Stimulated activated CD8-positive, alpha-beta memory T cell treated with anti-CD3 and anti-CD28 coated beads, Interleukin-4, amount 100 ng/mL, for 1 hour (primary cell): ENCODE results near the gene CCDC174.

ENCODE experiments used
- DNase-seq, 2 donors: peaks; one replicate each; pipeline ENCODE4 v3.0.0-alpha.2; 2020; ENCODE audit warnings: low read depth in 2 of 2, low spot score in 1 of 2

Gene CCDC174

GRCh38 chr3:14624498-14624897 lies 27.1 kb upstream of the CCDC174 start:
- no peak for DNase-seq

GRCh38 chr3:14625443-14625842 lies 26.1 kb upstream of the CCDC174 start:
- DNase-seq = no peak

GRCh38 chr3:14627815-14628214 lies 23.7 kb upstream of the CCDC174 start:
- no peak for DNase-seq

- DNase-seq = no peak
Observed at GRCh38 chr3:14628406-14628805, 23.2 kb upstream of the CCDC174 start.

- no peak for DNase-seq
Observed at GRCh38 chr3:14630404-14631100, 21.0 kb upstream of the CCDC174 start.

GRCh38 chr3:14631101-14631497 lies 20.5 kb upstream of the CCDC174 start:
- DNase-seq = no peak

- no peak for DNase-seq
Observed at GRCh38 chr3:14631687-14632441, 19.7 kb upstream of the CCDC174 start.

GRCh38 chr3:14632442-14632930 lies 19.1 kb upstream of the CCDC174 start:
- no peak for DNase-seq

GRCh38 chr3:14633417-14633816 lies 18.1 kb upstream of the CCDC174 start:
- DNase-seq = no peak

GRCh38 chr3:14633819-14634424 lies 17.6 kb upstream of the CCDC174 start:
- peak; percentile 10 to 38 for DNase-seq

GRCh38 chr3:14634763-14635400 lies 16.7 kb upstream of the CCDC174 start:
- DNase-seq = no peak

GRCh38 chr3:14636496-14637087 lies 15.0 kb upstream of the CCDC174 start:
- no peak for DNase-seq

GRCh38 chr3:14640157-14640562 lies 11.4 kb upstream of the CCDC174 start:
- no peak for DNase-seq

- DNase-seq = no peak
Observed at GRCh38 chr3:14640734-14641133, 10.8 kb upstream of the CCDC174 start.

GRCh38 chr3:14641346-14641745 lies 10.2 kb upstream of the CCDC174 start:
- no peak for DNase-seq

GRCh38 chr3:14645453-14645852 lies 6.1 kb upstream of the CCDC174 start:
- DNase-seq = no peak

GRCh38 chr3:14646131-14646573 lies 5.4 kb upstream of the CCDC174 start:
- DNase-seq = no peak

GRCh38 chr3:14646589-14647413 lies 4.8 kb upstream of the CCDC174 start:
- DNase-seq = no peak

GRCh38 chr3:14647976-14648955 lies 3.3 kb upstream of the CCDC174 start:
- no peak for DNase-seq
